A673 (cell line): ENCODE data around the gene SLC16A7. TPM values are rescaled to one million over a fixed set of nuclear protein-coding genes. Genes with fewer than 3 reads are reported as not detected.

Experiments
- BruUV-seq: library from RNA; stranded (reverse); fragments of 400-500 nt; replicated peaks from 2 replicates; lab custom pipeline; 2021; lab: Mats Ljungman, UMichigan
- CTCF ChIA-PET: fragments of 300-600 bp; sonication (Branson Sonifier 250); formaldehyde crosslinking; loops from one replicate; lab custom pipeline; 2022; ENCODE audit warnings: antibody characterized with exemption; lab: Charles Lee
- POLR2A ChIA-PET: fragments of 300-600 bp; sonication (Branson Sonifier 250); formaldehyde crosslinking; loops from one replicate; lab custom pipeline; 2022; ENCODE audit warnings: antibody characterized with exemption; ENCODE audit not compliant: low non-redundant PET; lab: Charles Lee
- DNase-seq: peaks from one replicate; pipeline ENCODE4 v3.0.0-alpha.2; 2015; ENCODE audit warnings: low spot score
- H3K27ac ChIP-seq: fragments of 200-600 bp; sonication (generic); 2 replicates; pipeline ENCODE4 v1.5.1; 2016; ENCODE audit warnings: mixed run types, low read depth, mild to moderate bottlenecking, mixed read lengths, antibody characterized with exemption, low read length; ENCODE audit not compliant: poor library complexity, severe bottlenecking
- H3K27me3 ChIP-seq: fragments of 200-600 bp; sonication (generic); replicated peaks from 2 replicates; pipeline ENCODE4 v1.6.1; 2017; ENCODE audit warnings: mixed run types, low read depth, mild to moderate bottlenecking, mixed read lengths, antibody characterized with exemption, low read length; ENCODE audit not compliant: insufficient read depth, poor library complexity
- H3K36me3 ChIP-seq: fragments of 200-600 bp; sonication (generic); 2 replicates; pipeline ENCODE4 v1.6.1; 2016; ENCODE audit warnings: mixed run types, mild to moderate bottlenecking, mixed read lengths, antibody characterized with exemption, low read length; ENCODE audit not compliant: insufficient read depth, poor library complexity, severe bottlenecking
- H3K4me1 ChIP-seq: fragments of 200-600 bp; sonication (generic); 2 replicates; pipeline ENCODE4 v1.6.1; 2017; ENCODE audit warnings: mixed run types, mild to moderate bottlenecking, mixed read lengths, antibody characterized with exemption, low read length; ENCODE audit not compliant: insufficient read depth, poor library complexity, severe bottlenecking
- H3K4me3 ChIP-seq: fragments of 200-600 bp; sonication (generic); 2 replicates; pipeline ENCODE4 v1.5.1; 2016; ENCODE audit warnings: low read depth, mixed run types, mild to moderate bottlenecking, mixed read lengths, low read length; ENCODE audit not compliant: poor library complexity, severe bottlenecking
- H3K9me3 ChIP-seq: fragments of 200-600 bp; sonication (generic); 2 replicates; pipeline ENCODE4 v1.6.1; 2016; ENCODE audit warnings: mixed run types, low read depth, mild to moderate bottlenecking, mixed read lengths, antibody characterized with exemption, low read length; ENCODE audit not compliant: poor library complexity, severe bottlenecking
- CTCF ChIP-seq: fragments of 300-800, 200-600 bp; sonication (generic); conservative IDR thresholded peaks from 2 replicates; pipeline ENCODE4 v1.5.1; 2017; ENCODE audit warnings: low read depth, mild to moderate bottlenecking, antibody characterized with exemption, low read length, moderate library complexity, mixed read lengths
- EZH2 ChIP-seq: fragments of 200-600 bp; sonication (generic); IDR thresholded peaks from 2 replicates; pipeline ENCODE4 v1.6.1; 2017; ENCODE audit warnings: borderline replicate concordance, low read depth, mild to moderate bottlenecking, mixed read lengths, antibody characterized with exemption, low read length; ENCODE audit not compliant: poor library complexity, severe bottlenecking
- intact Hi-C: fragments of 100-400 bp; cut with micrococcal nuclease; formaldehyde crosslinking; loops from one replicate; pipeline ENCODE4 v1.10.0; 2022; ENCODE audit not compliant: unreplicated experiment
- total RNA-seq: library from RNA; stranded (reverse); gene quantifications from 2 replicates; pipeline ENCODE4 v1.2.3, GENCODE V29; 2021

SLC16A7 gene
- total RNA-seq, 1 experiment from 2014 or later, result 2.5 TPM

GRCh38 chr12:59668674-59669073 is 72.8 kb downstream of the SLC16A7 start:
- ChIA-PET CTCF (no interaction called here), POLR2A (no interaction called here)
- intact Hi-C loops, result no loop called here
- no peaks in the 10 kb centered on the region for H3K4me1 ChIP-seq
- TF ChIP-seq CTCF (no peak), EZH2 (no peak)
- no peaks in the 10 kb centered on the region for H3K27me3 ChIP-seq
- no TSS peak for BruUV-seq
- no peak for DNase-seq
- H3K9me3 ChIP-seq, result no peaks in the 10 kb centered on the region
- no peak overlapping the region for H3K27ac ChIP-seq
- H3K4me3 ChIP-seq, result no peak overlapping the region
- no peaks in the 10 kb centered on the region for H3K36me3 ChIP-seq

GRCh38 chr12:59672273-59672672 is 76.4 kb downstream of the SLC16A7 start:
- no peak overlapping the region for H3K27ac ChIP-seq
- ChIA-PET CTCF (no interaction called here), POLR2A (no interaction called here)
- H3K36me3 ChIP-seq, result no peaks in the 10 kb centered on the region
- DNase-seq, result no peak
- H3K27me3 ChIP-seq, result no peaks in the 10 kb centered on the region
- no TSS peak for BruUV-seq
- no peak overlapping the region for H3K4me3 ChIP-seq
- H3K4me1 ChIP-seq, result no peaks in the 10 kb centered on the region
- H3K9me3 ChIP-seq, result no peaks in the 10 kb centered on the region
- intact Hi-C loops, result no loop called here
- no peak for TF ChIP-seq CTCF
- no peak for TF ChIP-seq EZH2

GRCh38 chr12:59675461-59675860 is 79.6 kb downstream of the SLC16A7 start:
- ChIA-PET POLR2A (no interaction called here), CTCF (no interaction called here)
- H3K27me3 ChIP-seq, result no peaks in the 10 kb centered on the region
- intact Hi-C loops, result no loop called here
- no peaks in the 10 kb centered on the region for H3K4me1 ChIP-seq
- H3K4me3 ChIP-seq, result no peak overlapping the region
- no peaks in the 10 kb centered on the region for H3K36me3 ChIP-seq
- no peaks in the 10 kb centered on the region for H3K9me3 ChIP-seq
- no peak overlapping the region for H3K27ac ChIP-seq
- no TSS peak for BruUV-seq
- TF ChIP-seq EZH2 (no peak), CTCF (no peak)
- no peak for DNase-seq
